ENCODE measurements around the gene KCNG3.

KCNG3 gene

GRCh38 chr2:42519624-42520023 lies 25.8 kb upstream of the KCNG3 start:
- no peak for TF ChIP-seq CTCF (IDR thresholded peaks at IDR 0.05; ENCODE audit: borderline replicate concordance, insufficient read depth, low read depth, low read length)
- H3K4me3 ChIP-seq (ENCODE audit: low read depth, low read length) = no peak overlapping the region

- H3K4me3 ChIP-seq (ENCODE audit: low read depth, low read length) = no peak overlapping the region
- TF ChIP-seq CTCF (IDR thresholded peaks at IDR 0.05; ENCODE audit: borderline replicate concordance, insufficient read depth, low read depth, low read length) = no peak
These were observed 22.7 kb upstream of the KCNG3 start for GRCh38 chr2:42516418-42516901.

GRCh38 chr2:42513252-42513918 lies 19.6 kb upstream of the KCNG3 start:
- no peak overlapping the region for H3K4me3 ChIP-seq (ENCODE audit: low read depth, low read length)

DNA sequence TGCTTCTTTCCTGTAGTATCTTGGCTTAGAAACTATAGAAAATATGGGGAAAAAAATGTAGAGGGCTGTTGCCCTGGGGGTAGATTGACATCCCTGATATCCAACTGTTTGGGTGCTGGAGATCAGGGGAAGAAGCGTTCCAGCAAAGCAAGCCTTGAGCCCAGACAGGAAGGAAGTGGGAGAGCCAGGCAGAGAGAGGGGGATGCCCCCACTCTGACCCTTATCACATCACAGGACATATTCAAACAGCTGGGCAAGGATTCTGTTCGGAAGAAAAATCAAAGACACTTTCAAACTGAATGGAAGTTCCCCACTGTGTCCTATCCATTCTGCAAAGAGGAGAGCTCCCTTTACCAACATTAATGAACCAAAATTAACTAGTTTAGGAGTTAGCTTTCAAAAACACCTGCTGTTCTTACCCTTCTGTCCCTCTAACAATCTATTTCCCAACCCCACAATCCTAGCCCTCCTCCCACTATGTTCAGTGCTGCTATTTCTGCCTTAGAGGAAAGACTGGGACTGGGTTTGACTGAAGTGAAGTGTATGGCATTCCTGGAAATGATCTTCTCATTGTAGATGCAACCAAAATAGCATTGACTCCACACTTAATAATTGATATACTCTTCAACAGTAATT lies 16.9 kb upstream of the KCNG3 start:
- TF ChIP-seq CTCF (IDR thresholded peaks at IDR 0.05; ENCODE audit: borderline replicate concordance, insufficient read depth, low read depth, low read length) = no peak
- H3K4me3 ChIP-seq (ENCODE audit: low read depth, low read length) = no peak overlapping the region

More at GRCh38 chr2:42513252-42513918, 19.6 kb upstream of the KCNG3 start:
- peak; percentile 68 for TF ChIP-seq CTCF (IDR thresholded peaks at IDR 0.05; ENCODE audit: borderline replicate concordance, insufficient read depth, low read depth, low read length)

GRCh38 chr2:42510191-42510590 lies 16.4 kb upstream of the KCNG3 start:
- H3K4me3 ChIP-seq (ENCODE audit: low read depth, low read length) = no peak overlapping the region
- no peak for TF ChIP-seq CTCF (IDR thresholded peaks at IDR 0.05; ENCODE audit: borderline replicate concordance, insufficient read depth, low read depth, low read length)

GRCh38 chr2:42504364-42505230 lies 10.8 kb upstream of the KCNG3 start:
- no peak for TF ChIP-seq CTCF (IDR thresholded peaks at IDR 0.05; ENCODE audit: borderline replicate concordance, insufficient read depth, low read depth, low read length)
- no peak overlapping the region for H3K4me3 ChIP-seq (ENCODE audit: low read depth, low read length)
